ENCODE results near the gene GPRC5C.

DNA sequence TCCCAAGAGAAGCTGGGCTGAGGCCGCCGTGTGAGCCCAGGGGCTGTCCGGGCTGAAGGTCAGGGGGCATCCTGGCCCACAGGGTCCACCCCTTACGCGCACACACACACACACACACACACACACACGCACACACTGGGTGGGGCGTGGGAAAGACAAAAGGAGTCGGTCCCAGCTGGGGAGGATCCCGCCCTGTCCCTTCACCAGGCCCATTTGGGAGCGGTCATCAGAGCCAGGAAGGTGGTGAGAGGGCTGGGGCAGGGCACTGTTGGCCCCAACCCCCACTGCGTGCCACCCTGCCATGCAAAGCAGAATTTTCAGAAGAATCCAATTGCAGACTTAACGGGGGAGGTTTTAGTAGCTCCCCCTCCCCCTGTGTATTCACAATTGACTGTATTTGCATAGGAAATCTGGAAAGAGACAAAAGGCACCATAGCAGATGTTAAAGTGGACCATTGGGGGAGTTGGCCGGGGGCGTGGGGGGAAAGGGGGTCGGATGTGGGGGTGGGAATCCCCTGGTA lies 23.2 kb downstream of the GPRC5C start:
- no peak for TF ChIP-seq ZNF696 (CRISPR knock-in tag; conservative IDR thresholded peaks at IDR 0.05)
- TF ChIP-seq, protein P1, sequence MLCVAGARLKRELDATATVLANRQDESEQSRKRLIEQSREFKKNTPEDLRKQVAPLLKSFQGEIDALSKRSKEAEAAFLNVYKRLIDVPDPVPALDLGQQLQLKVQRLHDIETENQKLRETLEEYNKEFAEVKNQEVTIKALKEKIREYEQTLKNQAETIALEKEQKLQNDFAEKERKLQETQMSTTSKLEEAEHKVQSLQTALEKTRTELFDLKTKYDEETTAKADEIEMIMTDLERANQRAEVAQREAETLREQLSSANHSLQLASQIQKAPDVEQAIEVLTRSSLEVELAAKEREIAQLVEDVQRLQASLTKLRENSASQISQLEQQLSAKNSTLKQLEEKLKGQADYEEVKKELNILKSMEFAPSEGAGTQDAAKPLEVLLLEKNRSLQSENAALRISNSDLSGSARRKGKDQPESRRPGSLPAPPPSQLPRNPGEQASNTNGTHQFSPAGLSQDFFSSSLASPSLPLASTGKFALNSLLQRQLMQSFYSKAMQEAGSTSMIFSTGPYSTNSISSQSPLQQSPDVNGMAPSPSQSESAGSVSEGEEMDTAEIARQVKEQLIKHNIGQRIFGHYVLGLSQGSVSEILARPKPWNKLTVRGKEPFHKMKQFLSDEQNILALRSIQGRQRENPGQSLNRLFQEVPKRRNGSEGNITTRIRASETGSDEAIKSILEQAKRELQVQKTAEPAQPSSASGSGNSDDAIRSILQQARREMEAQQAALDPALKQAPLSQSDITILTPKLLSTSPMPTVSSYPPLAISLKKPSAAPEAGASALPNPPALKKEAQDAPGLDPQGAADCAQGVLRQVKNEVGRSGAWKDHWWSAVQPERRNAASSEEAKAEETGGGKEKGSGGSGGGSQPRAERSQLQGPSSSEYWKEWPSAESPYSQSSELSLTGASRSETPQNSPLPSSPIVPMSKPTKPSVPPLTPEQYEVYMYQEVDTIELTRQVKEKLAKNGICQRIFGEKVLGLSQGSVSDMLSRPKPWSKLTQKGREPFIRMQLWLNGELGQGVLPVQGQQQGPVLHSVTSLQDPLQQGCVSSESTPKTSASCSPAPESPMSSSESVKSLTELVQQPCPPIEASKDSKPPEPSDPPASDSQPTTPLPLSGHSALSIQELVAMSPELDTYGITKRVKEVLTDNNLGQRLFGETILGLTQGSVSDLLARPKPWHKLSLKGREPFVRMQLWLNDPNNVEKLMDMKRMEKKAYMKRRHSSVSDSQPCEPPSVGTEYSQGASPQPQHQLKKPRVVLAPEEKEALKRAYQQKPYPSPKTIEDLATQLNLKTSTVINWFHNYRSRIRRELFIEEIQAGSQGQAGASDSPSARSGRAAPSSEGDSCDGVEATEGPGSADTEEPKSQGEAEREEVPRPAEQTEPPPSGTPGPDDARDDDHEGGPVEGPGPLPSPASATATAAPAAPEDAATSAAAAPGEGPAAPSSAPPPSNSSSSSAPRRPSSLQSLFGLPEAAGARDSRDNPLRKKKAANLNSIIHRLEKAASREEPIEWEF (CRISPR knock-in tag; IDR thresholded peaks at IDR 0.05) = no peak
- TF ChIP-seq NR3C1 (CRISPR knock-in tag; IDR thresholded peaks at IDR 0.05) = no peak
